Choroid plexus epithelial cell (primary cell): ENCODE results near the gene FMO4.
"Not testable (repeated sequence)": the region's sequence is repeated elsewhere in the genome, so short reads cannot be mapped to it uniquely, and the experiment has no call there.

Experiments used
- DNase-seq: peaks from one replicate; pipeline ENCODE4 v3.0.0-alpha.2; 2010; ENCODE audit warnings: low read depth
- H3K4me3 ChIP-seq: 2 replicates; pipeline ENCODE4 v1.5.1; 2011; ENCODE audit warnings: low read depth, mild to moderate bottlenecking, control low read depth, low read length, moderate library complexity
- TF ChIP-seq, protein P1 (sequence below): conservative IDR thresholded peaks from 2 replicates; pipeline ENCODE4 v1.5.1; 2011; ENCODE audit warnings: low read depth, mild to moderate bottlenecking, control low read depth, inconsistent platforms, low read length, moderate library complexity

Gene FMO4

DNA sequence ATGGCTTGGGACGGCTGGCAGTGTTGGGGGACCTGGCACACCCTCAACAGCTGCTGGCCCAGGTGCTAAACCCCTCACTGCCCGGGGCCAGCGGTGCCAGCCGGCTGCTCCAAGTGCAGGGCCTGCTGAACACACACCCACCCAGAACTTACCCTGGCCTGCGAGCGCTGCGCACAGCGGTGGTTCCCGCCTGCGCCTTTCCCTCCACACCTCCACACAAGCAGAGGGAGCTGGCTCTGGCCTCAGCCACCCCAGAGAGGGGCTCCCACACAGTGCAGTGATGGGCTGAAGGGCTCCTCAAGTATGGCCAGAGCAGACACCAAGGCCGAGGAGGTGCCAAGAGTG lies 67.9 kb downstream of the FMO4 start:
- no peak for DNase-seq
- H3K4me3 ChIP-seq: no peak overlapping the region
- TF ChIP-seq, protein P1, sequence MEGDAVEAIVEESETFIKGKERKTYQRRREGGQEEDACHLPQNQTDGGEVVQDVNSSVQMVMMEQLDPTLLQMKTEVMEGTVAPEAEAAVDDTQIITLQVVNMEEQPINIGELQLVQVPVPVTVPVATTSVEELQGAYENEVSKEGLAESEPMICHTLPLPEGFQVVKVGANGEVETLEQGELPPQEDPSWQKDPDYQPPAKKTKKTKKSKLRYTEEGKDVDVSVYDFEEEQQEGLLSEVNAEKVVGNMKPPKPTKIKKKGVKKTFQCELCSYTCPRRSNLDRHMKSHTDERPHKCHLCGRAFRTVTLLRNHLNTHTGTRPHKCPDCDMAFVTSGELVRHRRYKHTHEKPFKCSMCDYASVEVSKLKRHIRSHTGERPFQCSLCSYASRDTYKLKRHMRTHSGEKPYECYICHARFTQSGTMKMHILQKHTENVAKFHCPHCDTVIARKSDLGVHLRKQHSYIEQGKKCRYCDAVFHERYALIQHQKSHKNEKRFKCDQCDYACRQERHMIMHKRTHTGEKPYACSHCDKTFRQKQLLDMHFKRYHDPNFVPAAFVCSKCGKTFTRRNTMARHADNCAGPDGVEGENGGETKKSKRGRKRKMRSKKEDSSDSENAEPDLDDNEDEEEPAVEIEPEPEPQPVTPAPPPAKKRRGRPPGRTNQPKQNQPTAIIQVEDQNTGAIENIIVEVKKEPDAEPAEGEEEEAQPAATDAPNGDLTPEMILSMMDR: no peak

DNA sequence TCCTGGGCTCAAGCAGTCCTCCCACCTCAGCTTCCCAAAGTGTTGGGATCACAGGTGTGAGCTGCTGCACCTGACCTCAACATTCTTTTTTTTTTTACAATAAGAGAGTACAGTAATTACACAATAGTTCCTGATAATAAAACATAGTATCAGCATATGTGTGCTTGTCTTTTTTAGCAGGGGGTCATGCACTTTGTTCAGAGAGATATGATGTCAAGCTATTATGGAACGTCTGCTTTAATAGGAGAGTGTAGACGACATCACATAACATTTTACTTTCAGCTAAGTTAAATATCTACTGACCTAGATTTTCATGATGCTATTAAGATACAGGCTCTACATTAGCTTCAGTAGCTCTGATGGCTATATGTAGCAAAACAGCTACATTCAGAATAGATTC lies 70.5 kb downstream of the FMO4 start:
- no peak overlapping the region for H3K4me3 ChIP-seq
- no peak for DNase-seq
- TF ChIP-seq, protein P1: no peak

DNA sequence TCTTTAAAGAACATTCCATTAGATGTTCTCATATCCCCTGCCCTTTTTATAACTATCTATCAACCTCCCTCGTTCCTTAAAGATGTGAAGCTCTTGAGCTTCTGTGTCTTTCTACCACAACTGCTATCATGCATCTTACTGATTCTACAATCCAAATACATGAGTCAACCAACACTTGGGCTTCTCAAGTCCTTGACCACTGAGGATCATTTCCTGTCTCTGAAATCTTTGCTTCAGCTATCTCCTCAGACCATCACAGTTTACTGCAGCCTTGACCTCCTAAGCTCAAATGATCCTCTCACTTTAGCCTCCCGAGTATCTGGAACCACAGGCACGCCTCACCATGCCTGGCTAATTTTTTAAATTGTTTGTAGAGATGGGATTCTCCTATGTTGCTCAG lies 75.2 kb downstream of the FMO4 start:
- DNase-seq: peak; percentile 30
- TF ChIP-seq, protein P1: no peak
- H3K4me3 ChIP-seq: no peak overlapping the region

DNA sequence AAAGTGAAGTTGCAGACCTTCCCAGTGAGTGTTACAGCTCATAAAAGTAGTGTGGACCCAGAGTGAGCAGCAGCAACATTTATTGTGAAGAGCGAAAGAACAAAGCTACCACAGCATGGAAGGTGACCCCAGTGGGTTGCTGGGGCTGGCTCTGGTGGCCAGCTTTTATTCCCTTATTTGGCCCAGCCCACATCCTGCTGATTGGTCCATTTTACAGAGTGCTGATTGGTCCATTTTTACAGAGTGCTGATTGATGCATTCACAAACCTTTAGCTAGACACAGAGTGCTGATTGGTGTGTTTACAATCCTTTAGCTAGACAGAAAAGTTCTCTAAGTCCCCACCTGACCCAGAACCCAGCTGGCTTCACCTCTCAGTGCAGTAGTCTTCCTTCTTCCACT lies 76.8 kb downstream of the FMO4 start:
- H3K4me3 ChIP-seq, DNase-seq: not testable (repeated sequence)
